ENCODE results near the gene SEPTIN1.
"Not testable (repeated sequence)": the region's sequence is repeated elsewhere in the genome, so short reads cannot be mapped to it uniquely, and the experiment has no call there.

Gene SEPTIN1

DNA sequence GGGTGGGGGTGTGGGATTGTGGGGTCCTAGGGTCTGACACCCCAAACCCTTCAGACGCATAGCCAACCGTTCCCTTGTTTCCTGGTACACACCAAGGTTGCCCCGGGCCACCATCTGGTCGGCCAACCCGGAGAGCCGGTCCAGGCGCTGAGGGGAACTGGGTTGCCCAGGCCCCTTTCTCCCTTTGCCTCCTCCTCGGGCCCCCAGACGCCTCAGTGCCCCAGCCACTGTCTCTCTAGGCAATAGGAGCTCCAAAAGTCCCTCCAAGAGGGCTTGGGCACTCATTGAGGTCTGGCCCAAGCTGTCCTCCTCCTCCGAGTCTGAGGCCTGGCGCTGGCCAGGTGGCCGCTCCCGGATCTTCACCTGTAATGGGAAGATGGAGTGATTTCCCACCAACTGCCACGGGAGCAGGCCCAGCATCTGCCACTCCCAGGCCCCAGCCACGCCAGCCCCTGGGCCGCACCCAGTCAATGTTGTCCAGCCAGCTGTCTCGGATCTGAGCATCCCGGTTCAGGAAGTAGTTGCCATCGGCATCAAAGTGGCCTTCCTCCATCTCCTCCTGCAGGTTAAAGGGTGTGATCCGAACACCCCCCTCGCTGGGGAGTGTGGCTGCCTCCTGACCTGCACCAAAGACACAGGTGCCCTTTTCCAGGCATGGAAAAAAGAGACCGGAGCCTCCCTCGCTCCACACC is 28.8 kb downstream of the SEPTIN1 start:
- Mint-ChIP-seq H3K27ac (peak overlapping the region; percentile 95), H3K36me3 (ENCODE audit: low read depth) (peaks cover 56% of the 10 kb centered on the region), H3K4me3 (peak overlapping the region; percentile 94), H3K4me1 (ENCODE audit: low read depth) (peaks cover 37% of the 10 kb centered on the region), H3K9me3 (no peaks in the 10 kb centered on the region), H3K27me3 (ENCODE audit: low read depth) (no peaks in the 10 kb centered on the region)
- no peak for DNase-seq (ENCODE audit: low spot score)

DNA sequence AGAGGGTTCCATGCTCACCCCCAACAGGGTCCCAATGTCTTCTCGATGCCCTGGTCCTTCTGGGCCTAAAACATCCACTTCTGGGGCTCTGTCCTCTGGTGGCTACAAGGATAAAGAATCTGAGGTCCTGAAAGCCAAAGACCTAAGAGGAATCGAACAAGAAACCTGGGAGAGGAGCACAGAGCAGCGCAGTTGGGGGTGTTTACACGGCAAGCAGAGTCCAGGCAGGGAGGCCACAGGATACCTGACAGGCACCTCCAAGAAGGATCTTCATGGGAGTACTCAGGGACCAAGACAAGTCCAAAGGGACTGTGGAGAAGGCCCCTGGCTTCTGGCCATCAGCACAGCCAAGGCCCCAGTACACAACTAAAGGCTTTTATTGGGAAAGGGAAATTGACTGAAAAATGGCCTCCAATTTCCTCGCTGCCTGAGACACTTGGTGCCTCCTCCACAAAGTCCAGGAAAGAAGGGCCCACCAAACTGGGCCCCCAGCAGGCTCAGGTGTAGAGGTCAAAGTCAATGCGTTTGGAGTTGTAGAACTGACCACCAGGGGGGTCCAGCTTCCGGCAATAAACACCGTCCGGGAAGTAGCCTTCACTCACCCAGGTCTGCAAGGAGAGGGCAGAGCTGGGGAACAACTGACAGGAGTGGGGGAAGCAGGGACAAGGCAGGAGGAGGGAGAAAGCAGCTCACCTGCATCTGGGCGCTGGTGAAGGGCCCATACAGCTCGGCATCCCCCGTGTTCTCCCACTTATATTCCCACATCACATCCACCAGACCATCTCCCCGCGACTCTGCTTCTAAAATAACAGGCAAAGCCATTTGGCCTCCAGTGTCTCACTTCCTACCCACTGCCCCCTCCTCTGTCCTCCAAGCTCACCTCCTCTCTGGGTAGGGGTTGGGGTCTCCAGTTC is 29.6 kb downstream of the SEPTIN1 start:
- Mint-ChIP-seq H3K27ac (no peak overlapping the region), H3K36me3 (ENCODE audit: low read depth) (peaks cover 56% of the 10 kb centered on the region), H3K9me3 (no peaks in the 10 kb centered on the region), H3K4me3 (peak overlapping the region; percentile 40), H3K4me1 (ENCODE audit: low read depth) (peaks cover 37% of the 10 kb centered on the region), H3K27me3 (ENCODE audit: low read depth) (no peaks in the 10 kb centered on the region)
- DNase-seq (ENCODE audit: low spot score), result no peak

DNA sequence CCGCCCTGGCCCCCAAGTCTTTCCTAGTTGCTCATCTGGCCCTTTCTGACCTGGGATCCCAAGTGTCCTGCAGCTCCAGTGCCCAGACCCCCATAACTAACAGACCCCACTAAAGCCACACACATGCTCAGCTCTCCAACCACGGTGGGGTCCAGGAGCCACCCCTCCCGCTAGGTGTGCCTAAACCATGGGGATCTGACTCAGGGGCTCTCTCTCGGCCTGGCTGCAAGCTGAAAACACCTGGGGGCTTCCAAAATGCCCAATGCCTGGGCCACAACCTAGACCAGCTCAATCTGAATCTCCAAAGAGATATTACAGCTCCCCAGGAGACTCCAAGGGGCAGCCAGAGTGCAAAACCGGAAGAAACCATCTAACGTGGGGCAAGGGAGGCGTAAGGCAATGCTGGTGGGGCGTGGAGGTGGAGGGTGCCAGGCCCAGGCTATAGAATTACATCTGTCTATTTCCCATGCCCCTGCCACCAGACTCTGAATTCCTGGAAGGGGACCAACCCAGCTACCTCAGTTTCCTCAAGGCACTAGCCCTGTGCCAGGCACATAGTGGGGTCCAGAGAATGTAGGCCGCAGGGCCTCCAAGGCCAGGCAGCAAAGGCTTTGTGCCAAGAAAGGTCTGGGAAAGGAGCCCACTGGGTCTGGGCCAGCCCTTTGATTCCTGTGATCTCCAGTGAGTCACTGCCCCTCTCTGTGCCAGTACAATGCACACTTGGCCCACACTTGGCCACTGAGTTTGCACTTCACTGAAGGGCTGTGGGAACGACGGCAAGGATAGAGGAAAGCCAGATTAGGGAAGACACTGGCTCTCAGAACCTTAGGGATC is 30.6 kb downstream of the SEPTIN1 start:
- DNase-seq (ENCODE audit: low spot score), result no peak
- peaks cover 49% of the 10 kb centered on the region for H3K36me3 Mint-ChIP-seq (ENCODE audit: low read depth)
- peak overlapping the region; percentile 12 for H3K4me3 Mint-ChIP-seq
- peaks cover 35% of the 10 kb centered on the region for H3K4me1 Mint-ChIP-seq (ENCODE audit: low read depth)
- no peaks in the 10 kb centered on the region for H3K27me3 Mint-ChIP-seq (ENCODE audit: low read depth)
- peak overlapping the region; percentile 31 for H3K27ac Mint-ChIP-seq
- no peaks in the 10 kb centered on the region for H3K9me3 Mint-ChIP-seq

DNA sequence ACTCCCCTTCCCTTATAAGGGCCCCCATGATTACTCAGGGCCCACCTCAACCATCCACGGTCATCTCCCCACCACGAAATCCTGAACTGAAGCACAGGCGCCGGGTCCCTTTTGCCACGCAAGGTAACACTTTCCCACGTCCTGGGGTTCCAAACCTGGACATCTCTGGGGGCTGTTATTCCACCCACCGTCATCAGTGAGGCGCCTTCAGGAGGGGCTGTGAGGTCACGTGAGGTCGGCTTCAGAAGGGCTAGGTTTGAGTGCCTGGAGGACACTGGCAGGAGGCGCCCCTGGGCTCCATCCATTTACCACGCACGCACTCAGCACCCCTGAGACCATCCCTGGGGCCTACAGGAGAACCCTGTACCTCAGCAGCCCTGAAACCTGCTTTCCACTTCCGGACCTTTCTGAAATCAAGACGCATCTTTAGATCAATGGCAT is 31.3 kb downstream of the SEPTIN1 start:
- peak overlapping the region; percentile 44 for H3K27ac Mint-ChIP-seq
- H3K4me3 Mint-ChIP-seq, result no peak overlapping the region
- H3K27me3 Mint-ChIP-seq (ENCODE audit: low read depth), result no peaks in the 10 kb centered on the region
- H3K9me3 Mint-ChIP-seq, result no peaks in the 10 kb centered on the region
- DNase-seq (ENCODE audit: low spot score), result no peak
- peaks cover 48% of the 10 kb centered on the region for H3K36me3 Mint-ChIP-seq (ENCODE audit: low read depth)
- peaks cover 29% of the 10 kb centered on the region for H3K4me1 Mint-ChIP-seq (ENCODE audit: low read depth)

DNA sequence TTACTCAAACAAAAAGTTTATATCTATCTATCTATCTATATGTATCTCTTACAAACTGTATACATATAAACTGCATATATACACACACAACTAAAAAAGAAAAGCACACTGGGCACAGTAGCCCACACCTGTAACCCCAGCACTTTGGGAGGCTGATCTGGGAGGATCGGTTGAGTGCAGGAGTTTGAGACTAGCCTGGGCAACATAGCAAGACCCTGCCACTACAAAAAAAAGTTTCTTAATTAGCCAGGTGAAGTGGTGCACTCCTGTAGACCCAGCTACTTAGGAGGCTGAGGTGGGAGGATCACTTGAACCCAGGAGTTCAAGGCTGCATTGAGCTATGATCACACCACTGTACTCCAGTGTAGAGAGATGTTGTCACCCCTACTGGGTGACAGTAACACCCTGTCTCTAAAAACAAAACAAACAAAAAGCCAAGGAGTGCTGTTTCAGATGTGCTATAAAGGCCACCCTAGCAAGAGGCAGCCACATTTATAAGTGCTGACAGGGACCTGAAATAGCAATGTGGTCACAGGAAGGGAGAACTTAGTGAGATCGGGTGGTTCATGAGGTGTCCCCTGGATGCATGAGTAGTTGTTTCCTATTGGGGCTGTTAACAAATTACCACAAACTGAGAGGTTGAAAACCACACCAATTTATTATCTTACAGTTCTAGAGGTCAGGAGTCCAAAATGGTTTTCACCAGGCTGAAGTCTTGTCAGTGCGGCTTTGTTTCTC is 32.1 kb downstream of the SEPTIN1 start:
- peak; percentile 48 for DNase-seq (ENCODE audit: low spot score)
- H3K27me3 Mint-ChIP-seq (ENCODE audit: low read depth), result no peaks in the 10 kb centered on the region
- H3K36me3 Mint-ChIP-seq (ENCODE audit: low read depth), result peaks cover 47% of the 10 kb centered on the region
- H3K9me3 Mint-ChIP-seq, result no peaks in the 10 kb centered on the region
- peaks cover 23% of the 10 kb centered on the region for H3K4me1 Mint-ChIP-seq (ENCODE audit: low read depth)
- H3K27ac Mint-ChIP-seq, result peak overlapping the region; percentile 44
- H3K4me3 Mint-ChIP-seq, result no peak overlapping the region

DNA sequence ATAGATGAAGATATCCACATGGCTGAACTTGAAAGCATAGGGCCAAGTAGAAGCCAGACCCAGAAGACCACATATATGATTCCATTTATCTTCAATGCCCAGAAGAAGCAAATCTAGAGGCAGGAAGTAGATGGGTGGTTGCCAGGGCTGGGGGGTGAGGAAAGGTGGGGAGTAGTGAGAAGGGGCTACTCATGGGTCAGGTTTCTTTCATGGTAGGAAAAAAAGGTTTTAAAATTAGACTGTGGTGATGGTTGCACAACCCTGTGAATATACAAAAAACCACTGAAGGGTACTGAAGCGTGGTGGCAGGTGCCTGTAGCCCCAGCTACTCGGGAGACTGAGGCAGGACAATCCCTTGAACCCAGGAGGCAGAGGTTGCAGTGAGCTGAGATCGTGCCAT is 32.7 kb downstream of the SEPTIN1 start:
- Mint-ChIP-seq H3K27me3 (ENCODE audit: low read depth) (no peaks in the 10 kb centered on the region), H3K4me1 (ENCODE audit: low read depth) (peaks cover 19% of the 10 kb centered on the region), H3K27ac (peak overlapping the region; percentile 6), H3K4me3 (no peak overlapping the region), H3K36me3 (ENCODE audit: low read depth) (peaks cover 43% of the 10 kb centered on the region), H3K9me3 (no peaks in the 10 kb centered on the region)
- DNase-seq (ENCODE audit: low spot score), result no peak

GRCh38 chr16:30348929-30349328 is 33.4 kb downstream of the SEPTIN1 start:
- no peak overlapping the region for H3K27ac Mint-ChIP-seq
- no peak for DNase-seq (ENCODE audit: low spot score)
- no peaks in the 10 kb centered on the region for H3K27me3 Mint-ChIP-seq (ENCODE audit: low read depth)
- H3K4me1 Mint-ChIP-seq (ENCODE audit: low read depth), result peaks cover 15% of the 10 kb centered on the region
- no peaks in the 10 kb centered on the region for H3K9me3 Mint-ChIP-seq
- H3K36me3 Mint-ChIP-seq (ENCODE audit: low read depth), result peaks cover 36% of the 10 kb centered on the region
- H3K4me3 Mint-ChIP-seq, result no peak overlapping the region

GRCh38 chr16:30348113-30348512 is 34.2 kb downstream of the SEPTIN1 start:
- H3K4me1 Mint-ChIP-seq (ENCODE audit: low read depth), result peaks cover 15% of the 10 kb centered on the region
- H3K9me3 Mint-ChIP-seq, result no peaks in the 10 kb centered on the region
- no peak for DNase-seq (ENCODE audit: low spot score)
- peaks cover 29% of the 10 kb centered on the region for H3K36me3 Mint-ChIP-seq (ENCODE audit: low read depth)
- no peak overlapping the region for H3K27ac Mint-ChIP-seq
- no peak overlapping the region for H3K4me3 Mint-ChIP-seq
- H3K27me3 Mint-ChIP-seq (ENCODE audit: low read depth), result no peaks in the 10 kb centered on the region

- Mint-ChIP-seq H3K36me3 (ENCODE audit: low read depth) (peaks cover 14% of the 10 kb centered on the region), H3K27me3 (ENCODE audit: low read depth) (no peaks in the 10 kb centered on the region), H3K4me1 (ENCODE audit: low read depth) (peaks cover 8% of the 10 kb centered on the region), H3K27ac (no peak overlapping the region), H3K4me3 (no peak overlapping the region), H3K9me3 (no peaks in the 10 kb centered on the region)
- no peak for DNase-seq (ENCODE audit: low spot score)
Observed at GRCh38 chr16:30346286-30346685, 36.1 kb downstream of the SEPTIN1 start.

- not testable (repeated sequence) for H3K4me1 Mint-ChIP-seq (ENCODE audit: low read depth)
Observed at GRCh38 chr16:30343491-30343820, 38.9 kb downstream of the SEPTIN1 start.

DNA sequence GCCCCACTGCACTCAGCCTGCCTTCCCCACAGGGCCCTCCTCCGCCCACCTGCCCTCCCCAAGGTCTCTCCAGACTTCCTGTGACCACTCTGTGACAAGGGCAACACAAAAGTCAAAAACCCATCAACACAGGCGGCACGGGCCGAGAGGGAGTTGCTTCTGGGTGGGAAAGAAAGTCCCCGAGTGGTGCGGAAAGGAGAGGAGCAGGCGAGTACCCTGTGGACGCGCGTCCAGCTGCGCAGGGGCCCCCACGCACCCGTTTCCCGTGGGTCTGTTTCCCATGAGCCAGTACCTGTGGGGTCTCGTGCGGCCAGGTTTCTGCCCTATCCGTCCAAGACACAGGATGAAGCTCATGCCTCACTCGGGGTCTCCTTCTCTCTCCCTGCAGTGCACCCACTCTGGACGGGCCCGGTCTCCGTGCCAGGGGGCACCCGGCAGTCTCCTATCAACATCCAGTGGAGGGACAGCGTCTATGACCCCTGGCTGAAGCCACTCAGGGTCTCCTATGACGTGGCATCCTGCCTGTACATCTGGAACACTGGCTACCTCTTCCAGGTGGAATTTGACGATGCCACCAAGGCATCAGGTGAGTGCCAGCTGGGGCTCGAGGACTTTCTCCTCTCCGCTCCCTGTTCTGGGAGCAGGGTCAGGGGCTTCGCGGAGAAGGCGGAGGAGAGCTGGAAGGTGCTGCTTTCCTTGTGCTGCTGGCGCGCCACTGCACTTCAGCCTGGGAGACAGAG is 39.4 kb downstream of the SEPTIN1 start:
- H3K9me3 Mint-ChIP-seq, result no peaks in the 10 kb centered on the region
- H3K4me3 Mint-ChIP-seq, result no peak overlapping the region
- no peak overlapping the region for H3K27ac Mint-ChIP-seq
- peaks cover 5% of the 10 kb centered on the region for H3K4me1 Mint-ChIP-seq (ENCODE audit: low read depth)
- no peaks in the 10 kb centered on the region for H3K36me3 Mint-ChIP-seq (ENCODE audit: low read depth)
- no peak for DNase-seq (ENCODE audit: low spot score)
- H3K27me3 Mint-ChIP-seq (ENCODE audit: low read depth), result no peaks in the 10 kb centered on the region

More at GRCh38 chr16:30343491-30343820, 38.9 kb downstream of the SEPTIN1 start:
- H3K9me3 Mint-ChIP-seq; H3K27ac Mint-ChIP-seq; H3K27me3 Mint-ChIP-seq (ENCODE audit: low read depth); DNase-seq (ENCODE audit: low spot score); H3K4me3 Mint-ChIP-seq; H3K36me3 Mint-ChIP-seq (ENCODE audit: low read depth): not testable (repeated sequence)

DNA sequence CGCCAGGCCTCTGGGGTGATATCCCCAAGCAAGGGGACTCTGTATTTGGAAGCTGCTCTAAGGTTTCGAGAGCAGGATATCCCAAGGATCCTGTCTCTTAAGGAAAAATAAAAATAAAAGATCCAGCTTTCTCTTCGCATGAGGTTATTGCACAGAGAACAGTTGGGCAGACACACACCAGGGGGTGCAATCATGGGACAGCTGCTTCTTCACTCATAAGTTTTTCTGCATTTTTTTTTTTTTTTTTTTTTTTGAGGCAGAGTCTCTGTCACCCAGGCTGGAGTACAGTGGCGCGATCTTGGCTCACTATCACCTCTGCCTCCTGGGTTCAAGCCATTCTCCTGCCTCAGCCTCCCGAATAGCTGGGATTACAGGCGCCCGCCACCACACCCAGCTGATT is 40.4 kb downstream of the SEPTIN1 start:
- not testable (repeated sequence) for H3K36me3 Mint-ChIP-seq (ENCODE audit: low read depth); H3K27me3 Mint-ChIP-seq (ENCODE audit: low read depth); H3K9me3 Mint-ChIP-seq; DNase-seq (ENCODE audit: low spot score); H3K27ac Mint-ChIP-seq; H3K4me3 Mint-ChIP-seq; H3K4me1 Mint-ChIP-seq (ENCODE audit: low read depth)

GRCh38 chr16:30340621-30341020 is 41.7 kb downstream of the SEPTIN1 start:
- no peak for DNase-seq (ENCODE audit: low spot score)

More at GRCh38 chr16:30340621-30341020, 41.7 kb downstream of the SEPTIN1 start:
- Mint-ChIP-seq H3K27me3 (ENCODE audit: low read depth) (no peaks in the 10 kb centered on the region), H3K27ac (no peak overlapping the region), H3K9me3 (no peaks in the 10 kb centered on the region), H3K4me1 (ENCODE audit: low read depth) (peaks cover 14% of the 10 kb centered on the region), H3K4me3 (no peak overlapping the region), H3K36me3 (ENCODE audit: low read depth) (no peaks in the 10 kb centered on the region)

Measured in T-helper 2 cell treated with Interferon-gamma antibody and Interleukin-4, amounts not matched to agents 5 μg/mL and 100 μg/mL, for 36 hours (primary cell).